Activated CD4-positive, alpha-beta T cell treated with anti-CD3 and anti-CD28 coated beads for 36 hours (primary cell): Measurements from ENCODE around the gene INSM1. TPM values are rescaled to one million over a fixed set of nuclear protein-coding genes. Genes with fewer than 3 reads are reported as not detected.

Experiments used
- ATAC-seq: fragments of 200-7000 bp; cut with Tn5 transposase; one replicate; pipeline ENCODE4 v1.10.0; 2021; ENCODE audit warnings: mild to moderate bottlenecking, moderate library complexity
- CTCF ChIA-PET: fragments of 350-600 bp; sonication (Branson Sonifier 250); formaldehyde crosslinking; loops from one replicate; lab custom pipeline; 2021; ENCODE audit warnings: antibody characterized with exemption; lab: Charles Lee
- POLR2A ChIA-PET: fragments of 350-600 bp; sonication (Branson Sonifier 250); formaldehyde crosslinking; loops from one replicate; lab custom pipeline; 2021; ENCODE audit warnings: antibody characterized with exemption, inconsistent platforms; lab: Charles Lee
- DNase-seq: peaks from one replicate; pipeline ENCODE4 v3.0.0-alpha.2; 2020
- H3K27ac Mint-ChIP-seq: one replicate; pipeline ENCODE4 v1.8.0; 2021; ENCODE audit warnings: mixed read lengths
- H3K27me3 Mint-ChIP-seq: one replicate; pipeline ENCODE4 v1.8.0; 2021; ENCODE audit warnings: mixed read lengths
- H3K36me3 Mint-ChIP-seq: one replicate; pipeline ENCODE4 v1.8.0; 2021; ENCODE audit warnings: low read depth, mixed read lengths
- H3K4me1 Mint-ChIP-seq: one replicate; pipeline ENCODE4 v1.8.0; 2021; ENCODE audit warnings: mixed read lengths
- H3K4me3 Mint-ChIP-seq: one replicate; pipeline ENCODE4 v1.8.0; 2021; ENCODE audit warnings: mild to moderate bottlenecking, moderate library complexity, mixed read lengths
- H3K9me3 Mint-ChIP-seq: one replicate; pipeline ENCODE4 v1.8.0; 2021; ENCODE audit warnings: low read depth, mixed read lengths
- intact Hi-C, 2 experiments: fragments of 100-400 bp; cut with DNase I in 1 of 2; cut with micrococcal nuclease in 1 of 2; formaldehyde crosslinking; loops; one replicate each; pipeline versions ENCODE4 v1.14.2 to v1.15.1; 2022 to 2024; cut with DNase I, micrococcal nuclease
- total RNA-seq, 2 experiments: library from RNA; stranded (reverse); gene quantifications; one replicate each; pipeline ENCODE4 v1.2.3, GENCODE V29; 2021

INSM1 gene, protein sequence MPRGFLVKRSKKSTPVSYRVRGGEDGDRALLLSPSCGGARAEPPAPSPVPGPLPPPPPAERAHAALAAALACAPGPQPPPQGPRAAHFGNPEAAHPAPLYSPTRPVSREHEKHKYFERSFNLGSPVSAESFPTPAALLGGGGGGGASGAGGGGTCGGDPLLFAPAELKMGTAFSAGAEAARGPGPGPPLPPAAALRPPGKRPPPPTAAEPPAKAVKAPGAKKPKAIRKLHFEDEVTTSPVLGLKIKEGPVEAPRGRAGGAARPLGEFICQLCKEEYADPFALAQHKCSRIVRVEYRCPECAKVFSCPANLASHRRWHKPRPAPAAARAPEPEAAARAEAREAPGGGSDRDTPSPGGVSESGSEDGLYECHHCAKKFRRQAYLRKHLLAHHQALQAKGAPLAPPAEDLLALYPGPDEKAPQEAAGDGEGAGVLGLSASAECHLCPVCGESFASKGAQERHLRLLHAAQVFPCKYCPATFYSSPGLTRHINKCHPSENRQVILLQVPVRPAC
- total RNA-seq, result 1 to 10 TPM; 6.1 to 6.8 TPM

DNA sequence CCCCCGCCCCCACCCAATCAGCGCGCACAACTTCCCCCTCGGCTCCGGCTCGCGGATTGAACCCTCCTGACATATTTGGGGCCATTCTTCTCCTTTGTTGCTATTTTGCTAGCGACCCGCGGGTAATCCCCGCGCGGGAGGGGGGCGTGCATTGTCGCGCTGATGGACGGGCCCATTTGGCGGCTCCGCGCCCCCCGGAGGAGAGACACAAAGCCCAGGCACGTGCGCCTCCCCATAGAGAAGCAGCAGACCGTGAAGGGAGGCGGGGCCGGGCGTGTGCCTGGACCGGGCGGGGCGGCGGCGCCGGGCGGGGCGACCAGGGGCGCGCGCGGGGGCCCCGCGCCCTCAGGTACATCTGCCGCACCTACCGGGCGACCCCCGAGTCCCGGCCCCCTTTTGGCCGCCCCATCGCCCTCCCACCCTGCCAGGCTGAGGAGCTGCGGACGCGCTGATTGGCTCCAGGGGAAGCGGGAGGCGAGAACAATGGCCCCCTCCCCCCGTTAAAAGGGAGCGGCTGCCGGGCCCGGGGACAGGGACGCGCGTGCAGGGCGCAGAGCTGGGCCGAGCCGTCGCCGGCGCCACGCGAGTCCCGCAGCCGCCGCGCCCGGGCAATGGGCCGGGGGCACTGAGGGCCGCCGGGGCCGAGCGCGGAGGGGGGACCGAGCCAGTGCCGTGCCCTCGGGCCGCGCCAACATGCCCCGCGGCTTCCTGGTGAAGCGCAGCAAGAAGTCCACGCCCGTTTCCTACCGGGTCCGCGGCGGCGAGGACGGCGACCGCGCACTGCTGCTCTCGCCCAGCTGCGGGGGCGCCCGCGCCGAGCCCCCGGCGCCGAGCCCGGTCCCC is at the start of gene INSM1:
INSM1 (plus strand) TSS at position 530 of the 843 bp plus-strand sequence; CDS start at position 694, 164 bp downstream.
- ATAC-seq (peak; percentile 52), DNase-seq (peak; percentile 62)
- Mint-ChIP-seq H3K27me3 (peaks cover 60% of the 10 kb centered on the region), H3K27ac (no peak within 1 kb of the TSS), H3K36me3 (peaks cover 5% of the 10 kb centered on the region), H3K9me3 (no peaks in the 10 kb centered on the region), H3K4me1 (peaks cover 27% of the 10 kb centered on the region), H3K4me3 (peak within 1 kb of the TSS; percentile 66)
- intact Hi-C loops, result loop anchor here (2.0 to 10.0 kb wide), 7 partner anchors 120 to 1147 kb away; partner anchors contain the start of genes LINC00237 (in 1 of the 2), NKX2-2 (in 1 of the 2), RALGAPA2 (in 1 of the 2) and XRN2 (in 1 of the 2)
- POLR2A ChIA-PET, result interaction anchor here (1.4 kb wide), 1 partner anchor 130 kb away, joined by 3 read pairs; no protein-coding TSS in a partner anchor
- CTCF ChIA-PET, result interaction anchor here (0.7 to 1.0 kb wide), 2 partner anchors 8 to 1059 kb away, joined by 3 to 4 read pairs; no protein-coding TSS in a partner anchor

DNA sequence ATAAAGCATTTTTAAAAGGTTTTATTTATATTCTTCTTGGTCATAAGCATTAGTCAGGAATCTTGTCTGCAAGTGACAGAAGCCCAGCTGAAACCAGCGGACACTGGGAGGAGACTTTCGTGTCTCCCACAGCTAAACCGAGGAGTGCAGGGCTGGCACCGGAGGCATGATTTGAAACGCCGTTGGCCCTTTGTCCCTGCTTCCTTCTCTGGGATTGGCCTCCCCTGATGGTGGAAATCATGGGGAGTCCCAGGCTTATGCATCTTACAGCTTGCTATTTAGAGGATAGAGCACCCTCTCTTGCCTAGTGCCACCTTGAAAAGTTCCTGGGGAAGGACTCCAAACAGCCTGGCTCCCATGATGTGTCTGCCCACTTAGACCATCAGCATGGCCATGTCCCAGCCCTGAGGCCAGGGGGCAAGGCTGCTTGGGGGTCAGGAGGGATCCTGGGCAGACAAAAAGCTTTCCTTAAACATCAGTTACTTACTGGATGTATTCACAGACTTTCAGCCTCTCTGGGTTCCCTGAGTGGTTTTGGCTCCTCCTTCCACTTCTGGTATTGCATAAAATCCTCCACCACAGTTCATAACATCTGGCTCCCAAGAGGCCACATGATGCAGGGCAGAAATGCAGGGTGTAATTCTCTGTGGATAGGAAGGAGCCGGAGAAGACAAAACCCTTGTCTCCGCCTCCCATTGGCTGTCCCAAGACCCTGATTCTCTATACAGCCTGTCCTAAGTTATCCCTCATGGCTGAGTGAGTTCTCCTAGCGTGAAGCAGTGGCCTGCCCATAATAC is 49.3 kb upstream of the INSM1 start:
- POLR2A ChIA-PET, result no interaction called here
- Mint-ChIP-seq H3K9me3 (peaks cover 4% of the 10 kb centered on the region), H3K4me3 (no peak overlapping the region), H3K27ac (no peak overlapping the region), H3K36me3 (no peaks in the 10 kb centered on the region), H3K4me1 (no peaks in the 10 kb centered on the region), H3K27me3 (no peaks in the 10 kb centered on the region)
- CTCF ChIA-PET, result interaction anchor here (0.7 kb wide), 1 partner anchor 182 kb away, joined by 3 read pairs; no protein-coding TSS in a partner anchor
- no peak for ATAC-seq
- intact Hi-C loops, result no loop called here
- DNase-seq, result no peak

DNA sequence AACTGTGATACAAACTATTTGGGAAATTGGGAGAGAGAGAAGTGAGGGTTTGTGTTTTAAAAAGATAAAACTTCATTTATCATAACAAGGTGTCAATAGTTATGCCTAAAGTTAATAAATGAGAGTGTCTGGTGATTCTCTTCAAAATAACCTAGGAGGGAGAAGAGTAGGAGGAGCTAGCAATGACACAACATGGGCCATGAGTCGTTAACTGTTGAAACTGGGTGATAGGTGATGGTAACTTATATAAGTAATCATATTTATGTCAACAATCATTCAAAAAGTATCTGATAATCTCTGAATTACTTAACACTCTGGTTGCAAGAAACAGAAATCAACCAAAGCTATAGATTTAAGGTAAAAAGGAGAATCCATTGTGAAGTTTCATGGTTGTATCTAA is 46.8 kb upstream of the INSM1 start:
- peaks cover 4% of the 10 kb centered on the region for H3K9me3 Mint-ChIP-seq
- no peak overlapping the region for H3K27ac Mint-ChIP-seq
- intact Hi-C loops, result no loop called here

DNA sequence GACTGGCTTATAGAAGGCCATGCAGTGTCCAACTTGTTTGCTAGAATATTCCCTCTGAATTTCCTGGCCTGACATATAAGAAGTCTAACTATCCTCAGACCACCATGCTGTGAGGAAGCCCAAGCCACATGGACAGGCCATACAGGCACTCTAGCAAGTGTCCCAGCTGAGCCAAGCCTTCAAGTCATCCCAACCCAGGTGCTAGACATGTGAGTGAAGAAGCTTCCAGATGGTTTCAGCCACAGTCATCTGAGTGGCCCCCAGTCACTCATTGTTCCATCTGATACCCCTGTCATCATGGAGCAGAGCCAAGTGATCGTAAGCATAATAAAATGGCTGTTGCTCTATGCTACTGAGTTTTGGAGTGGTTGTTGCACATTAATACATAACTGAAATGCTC is 46.0 kb upstream of the INSM1 start:
- no peak for DNase-seq
- no peak for ATAC-seq
- Mint-ChIP-seq H3K27me3 (peaks cover 3% of the 10 kb centered on the region), H3K27ac (no peak overlapping the region), H3K4me1 (no peaks in the 10 kb centered on the region), H3K4me3 (no peak overlapping the region), H3K9me3 (peaks cover 4% of the 10 kb centered on the region), H3K36me3 (no peaks in the 10 kb centered on the region)
- ChIA-PET POLR2A (no interaction called here), CTCF (interaction anchor here (0.7 kb wide), 1 partner anchor 519 kb away, joined by 3 read pairs; no protein-coding TSS in a partner anchor)
- intact Hi-C loops, result no loop called here

More for the DNA sequence above, 46.8 kb upstream of the INSM1 start:
- Mint-ChIP-seq H3K27me3 (peaks cover 3% of the 10 kb centered on the region), H3K4me3 (no peak overlapping the region), H3K4me1 (no peaks in the 10 kb centered on the region), H3K36me3 (no peaks in the 10 kb centered on the region)
- DNase-seq (no peak), ATAC-seq (no peak)
- ChIA-PET POLR2A (interaction anchor here (0.6 kb wide), 1 partner anchor 1001 kb away, joined by 3 read pairs; no protein-coding TSS in a partner anchor), CTCF (interaction anchor here (0.7 kb wide), 1 partner anchor 520 kb away, joined by 3 read pairs; no protein-coding TSS in a partner anchor)

DNA sequence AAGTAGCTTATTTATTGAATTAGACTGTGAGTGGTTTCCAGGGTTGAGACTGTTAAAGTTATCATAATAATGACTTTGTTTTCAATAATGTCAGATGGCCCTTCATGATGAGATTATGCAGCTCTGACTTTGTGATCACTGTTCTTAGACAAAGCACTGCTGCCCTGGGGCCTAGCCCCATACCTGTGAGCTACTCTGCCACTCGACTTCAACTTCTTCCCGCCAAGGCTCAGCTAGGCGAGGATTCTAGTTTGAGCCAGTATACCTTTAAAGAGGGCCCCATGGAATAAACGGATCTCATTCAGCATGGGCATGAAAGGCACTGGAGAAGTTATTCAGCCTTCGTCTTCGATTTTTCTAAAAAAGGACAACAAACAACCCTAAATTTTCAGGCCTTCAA is 45.0 kb upstream of the INSM1 start:
- peaks cover 4% of the 10 kb centered on the region for H3K9me3 Mint-ChIP-seq
- DNase-seq (no peak), ATAC-seq (no peak)
- CTCF ChIA-PET, result no interaction called here
- intact Hi-C loops, result no loop called here
- POLR2A ChIA-PET, result no interaction called here
- peaks cover 3% of the 10 kb centered on the region for H3K27me3 Mint-ChIP-seq
- H3K27ac Mint-ChIP-seq, result no peak overlapping the region
- H3K4me1 Mint-ChIP-seq, result no peaks in the 10 kb centered on the region
- H3K36me3 Mint-ChIP-seq, result no peaks in the 10 kb centered on the region
- no peak overlapping the region for H3K4me3 Mint-ChIP-seq

DNA sequence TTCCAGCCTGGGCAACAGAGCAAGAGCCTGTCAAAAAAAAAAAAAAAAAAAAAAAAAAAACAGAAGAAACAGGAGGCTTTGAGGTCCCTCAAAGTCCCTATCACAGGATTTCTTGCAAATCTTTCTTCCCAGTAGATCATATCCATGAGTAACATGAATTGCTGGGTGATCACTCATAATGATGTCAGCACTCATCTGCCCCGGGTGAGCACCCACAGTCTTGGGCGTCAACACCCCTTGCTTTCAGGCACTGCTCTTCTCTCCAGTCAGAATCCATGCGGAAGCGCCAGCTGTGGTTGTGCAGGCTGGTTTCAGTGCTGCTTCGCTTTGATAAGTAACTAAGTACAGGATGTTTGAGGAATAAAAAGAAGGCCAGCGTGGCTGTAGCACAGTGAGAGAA is 40.2 kb upstream of the INSM1 start:
- Mint-ChIP-seq H3K27me3 (peaks cover 5% of the 10 kb centered on the region), H3K9me3 (no peaks in the 10 kb centered on the region), H3K4me3 (no peak overlapping the region), H3K36me3 (no peaks in the 10 kb centered on the region), H3K4me1 (no peaks in the 10 kb centered on the region), H3K27ac (no peak overlapping the region)
- ATAC-seq (no peak), DNase-seq (no peak)
- ChIA-PET CTCF (interaction anchor here (1.3 kb wide), 1 partner anchor 32 kb away, joined by 3 read pairs; no protein-coding TSS in a partner anchor), POLR2A (no interaction called here)
- intact Hi-C loops, result no loop called here

DNA sequence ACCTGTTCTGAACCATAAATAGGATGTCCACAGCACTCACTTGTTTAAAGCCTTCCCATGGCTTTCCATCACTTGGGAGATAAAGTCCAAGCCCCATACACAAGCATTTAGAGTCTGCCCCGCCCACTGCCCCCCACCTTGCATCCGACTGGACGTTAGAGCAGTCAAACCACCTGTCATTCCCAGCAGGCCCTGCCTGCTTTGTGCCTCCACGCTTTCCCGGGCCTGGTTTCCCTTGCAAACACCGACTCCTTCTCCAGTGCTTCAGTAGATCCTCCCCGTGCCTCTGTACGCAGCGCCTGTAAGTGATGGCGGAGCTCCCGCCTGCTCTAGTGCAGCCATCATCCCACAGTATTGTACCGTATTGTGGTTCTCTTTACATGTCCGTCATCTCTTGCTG is 38.3 kb upstream of the INSM1 start:
- ChIA-PET POLR2A (no interaction called here), CTCF (no interaction called here)
- Mint-ChIP-seq H3K4me1 (peaks cover under 1% of the 10 kb centered on the region), H3K27me3 (peaks cover 6% of the 10 kb centered on the region), H3K36me3 (no peaks in the 10 kb centered on the region), H3K9me3 (no peaks in the 10 kb centered on the region), H3K27ac (no peak overlapping the region), H3K4me3 (no peak overlapping the region)
- ATAC-seq (no peak), DNase-seq (no peak)
- intact Hi-C loops, result no loop called here

DNA sequence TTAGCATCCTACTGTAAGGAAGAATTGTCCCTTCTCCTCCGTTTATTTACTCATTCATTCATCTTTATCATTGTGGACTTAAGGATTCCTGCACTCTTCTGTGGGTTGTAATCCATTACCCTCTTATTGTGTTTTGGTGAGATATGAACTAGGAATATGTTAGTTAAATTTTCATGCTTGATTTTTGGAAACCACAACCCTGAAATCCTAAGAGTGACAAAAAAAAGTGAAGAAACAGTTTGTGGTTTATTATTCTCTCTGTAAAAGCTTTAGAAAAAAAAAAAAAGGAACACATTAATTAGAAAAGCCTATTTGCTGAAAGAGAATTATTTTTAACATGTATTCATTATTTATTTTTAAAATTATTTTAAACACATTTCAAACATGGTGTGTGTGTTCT is 36.7 kb upstream of the INSM1 start:
- ChIA-PET CTCF (no interaction called here), POLR2A (no interaction called here)
- Mint-ChIP-seq H3K4me1 (peaks cover 2% of the 10 kb centered on the region), H3K4me3 (no peak overlapping the region), H3K36me3 (no peaks in the 10 kb centered on the region), H3K27ac (no peak overlapping the region), H3K27me3 (peaks cover 3% of the 10 kb centered on the region), H3K9me3 (no peaks in the 10 kb centered on the region)
- intact Hi-C loops, result no loop called here
- no peak for DNase-seq
- no peak for ATAC-seq

DNA sequence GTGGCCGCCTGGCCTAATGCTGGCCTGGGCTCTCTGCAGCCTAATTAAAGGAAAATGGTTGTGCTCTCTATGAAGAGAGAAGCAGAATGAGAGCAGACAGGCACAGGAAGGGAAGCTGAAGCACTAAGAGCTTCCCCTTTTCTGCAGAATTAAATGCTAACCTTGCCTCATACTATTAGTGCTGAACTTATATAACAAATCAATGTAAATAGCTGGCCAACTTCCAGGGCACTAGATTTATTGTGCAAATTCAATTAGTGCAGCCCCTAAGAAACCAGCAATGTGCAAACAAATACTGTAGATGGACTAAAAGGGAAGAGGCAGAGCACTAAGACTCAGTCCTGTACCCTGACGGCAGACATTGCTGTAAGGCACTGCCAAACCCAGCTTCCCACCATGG is 36.1 kb upstream of the INSM1 start:
- Mint-ChIP-seq H3K9me3 (no peaks in the 10 kb centered on the region), H3K4me1 (peaks cover 2% of the 10 kb centered on the region), H3K27me3 (peaks cover 3% of the 10 kb centered on the region), H3K27ac (no peak overlapping the region), H3K4me3 (no peak overlapping the region), H3K36me3 (no peaks in the 10 kb centered on the region)
- DNase-seq (no peak), ATAC-seq (no peak)
- CTCF ChIA-PET, result interaction anchor here (0.7 kb wide), 1 partner anchor 35 kb away, joined by 3 read pairs; no protein-coding TSS in a partner anchor
- intact Hi-C loops, result no loop called here
- POLR2A ChIA-PET, result no interaction called here

DNA sequence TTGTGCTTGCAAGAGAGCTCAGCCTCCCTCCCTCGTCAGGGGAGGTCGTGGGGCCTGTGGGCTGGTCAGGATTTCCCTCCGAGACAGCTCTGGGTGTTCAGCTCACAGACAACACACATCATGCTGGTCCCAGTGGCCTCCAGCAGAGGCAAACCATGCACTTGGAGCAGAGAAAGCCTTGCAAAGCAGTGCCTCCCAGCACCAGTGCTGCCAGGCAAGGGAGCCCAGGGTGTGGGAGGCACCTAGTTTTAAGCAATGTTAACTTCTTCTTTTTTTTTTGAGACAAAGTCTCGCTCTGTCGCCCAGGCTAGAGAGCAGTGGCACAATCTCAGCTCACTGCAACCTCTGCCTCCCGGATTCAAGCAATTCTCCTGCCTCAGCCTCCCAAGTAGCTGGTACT is 34.0 kb upstream of the INSM1 start:
- Mint-ChIP-seq H3K4me3 (no peak overlapping the region), H3K4me1 (peaks cover 2% of the 10 kb centered on the region), H3K27ac (no peak overlapping the region), H3K9me3 (no peaks in the 10 kb centered on the region), H3K27me3 (peaks cover 3% of the 10 kb centered on the region), H3K36me3 (no peaks in the 10 kb centered on the region)
- ChIA-PET POLR2A (no interaction called here), CTCF (no interaction called here)
- intact Hi-C loops, result no loop called here
- DNase-seq (no peak), ATAC-seq (no peak)
